ENCODE measurements around the gene DCLK1.

GRCh38 chr13:35940734-35941133 is 190.4 kb downstream of the DCLK1 start:
- TF ChIP-seq CTCF (IDR thresholded peaks at IDR 0.05; ENCODE audit: insufficient read depth, low read length) (no peak), REST (IDR thresholded peaks at IDR 0.05; ENCODE audit: insufficient replicate concordance, low read depth) (no peak)
